ENCODE results near the gene PLXNA4.

PLXNA4 gene

GRCh38 chr7:132537456-132538145, 38.7 kb downstream of the PLXNA4 start:
- DNase-seq (ENCODE audit: low read depth in 2 of 2, low spot score in 1 of 2), result no peak

- no peak for DNase-seq (ENCODE audit: low read depth in 2 of 2, low spot score in 1 of 2)
Measured at GRCh38 chr7:132536654-132537395, 39.4 kb downstream of the PLXNA4 start.

- DNase-seq (ENCODE audit: low read depth in 2 of 2, low spot score in 1 of 2), result no peak
Measured at GRCh38 chr7:132533916-132534315, 42.4 kb downstream of the PLXNA4 start.

- no peak for DNase-seq (ENCODE audit: low read depth in 2 of 2, low spot score in 1 of 2)
Measured at GRCh38 chr7:132532281-132532680, 44.0 kb downstream of the PLXNA4 start.

GRCh38 chr7:132531562-132531961, 44.7 kb downstream of the PLXNA4 start:
- no peak for DNase-seq (ENCODE audit: low read depth in 2 of 2, low spot score in 1 of 2)

GRCh38 chr7:132528695-132529094, 47.6 kb downstream of the PLXNA4 start:
- DNase-seq (ENCODE audit: low read depth in 2 of 2, low spot score in 1 of 2), result no peak

- no peak for DNase-seq (ENCODE audit: low read depth in 2 of 2, low spot score in 1 of 2)
Measured at GRCh38 chr7:132527467-132528410, 48.5 kb downstream of the PLXNA4 start.

- no peak for DNase-seq (ENCODE audit: low read depth in 2 of 2, low spot score in 1 of 2)
Measured at GRCh38 chr7:132526111-132526740, 50.0 kb downstream of the PLXNA4 start.

GRCh38 chr7:132521423-132521822, 54.8 kb downstream of the PLXNA4 start:
- no peak for DNase-seq (ENCODE audit: low read depth in 2 of 2, low spot score in 1 of 2)

GRCh38 chr7:132520591-132521280, 55.5 kb downstream of the PLXNA4 start:
- DNase-seq (ENCODE audit: low read depth in 2 of 2, low spot score in 1 of 2), result no peak

- no peak for DNase-seq (ENCODE audit: low read depth in 2 of 2, low spot score in 1 of 2)
Measured at GRCh38 chr7:132519936-132520335, 56.3 kb downstream of the PLXNA4 start.

- DNase-seq (ENCODE audit: low read depth in 2 of 2, low spot score in 1 of 2), result no peak
Measured at GRCh38 chr7:132518839-132519173, 57.5 kb downstream of the PLXNA4 start.

GRCh38 chr7:132518102-132518838, 58.0 kb downstream of the PLXNA4 start:
- DNase-seq (ENCODE audit: low read depth in 2 of 2, low spot score in 1 of 2), result no peak

- DNase-seq (ENCODE audit: low read depth in 2 of 2, low spot score in 1 of 2), result no peak
Measured at GRCh38 chr7:132516042-132516840, 60.0 kb downstream of the PLXNA4 start.

GRCh38 chr7:132515181-132515580, 61.1 kb downstream of the PLXNA4 start:
- DNase-seq (ENCODE audit: low read depth in 2 of 2, low spot score in 1 of 2), result no peak

- no peak for DNase-seq (ENCODE audit: low read depth in 2 of 2, low spot score in 1 of 2)
Measured at GRCh38 chr7:132514430-132514829, 61.8 kb downstream of the PLXNA4 start.

GRCh38 chr7:132511921-132512320, 64.3 kb downstream of the PLXNA4 start:
- DNase-seq (ENCODE audit: low read depth in 2 of 2, low spot score in 1 of 2), result no peak

GRCh38 chr7:132511387-132511786, 64.9 kb downstream of the PLXNA4 start:
- no peak for DNase-seq (ENCODE audit: low read depth in 2 of 2, low spot score in 1 of 2)

- no peak for DNase-seq (ENCODE audit: low read depth in 2 of 2, low spot score in 1 of 2)
Measured at GRCh38 chr7:132509643-132510042, 66.6 kb downstream of the PLXNA4 start.

All from stimulated activated CD8-positive, alpha-beta memory T cell treated with anti-CD3 and anti-CD28 coated beads, Interleukin-4, amount 100 ng/mL, for 1 hour (primary cell).